ENCODE data around the gene ZAP70.

The ZAP70 gene

DNA sequence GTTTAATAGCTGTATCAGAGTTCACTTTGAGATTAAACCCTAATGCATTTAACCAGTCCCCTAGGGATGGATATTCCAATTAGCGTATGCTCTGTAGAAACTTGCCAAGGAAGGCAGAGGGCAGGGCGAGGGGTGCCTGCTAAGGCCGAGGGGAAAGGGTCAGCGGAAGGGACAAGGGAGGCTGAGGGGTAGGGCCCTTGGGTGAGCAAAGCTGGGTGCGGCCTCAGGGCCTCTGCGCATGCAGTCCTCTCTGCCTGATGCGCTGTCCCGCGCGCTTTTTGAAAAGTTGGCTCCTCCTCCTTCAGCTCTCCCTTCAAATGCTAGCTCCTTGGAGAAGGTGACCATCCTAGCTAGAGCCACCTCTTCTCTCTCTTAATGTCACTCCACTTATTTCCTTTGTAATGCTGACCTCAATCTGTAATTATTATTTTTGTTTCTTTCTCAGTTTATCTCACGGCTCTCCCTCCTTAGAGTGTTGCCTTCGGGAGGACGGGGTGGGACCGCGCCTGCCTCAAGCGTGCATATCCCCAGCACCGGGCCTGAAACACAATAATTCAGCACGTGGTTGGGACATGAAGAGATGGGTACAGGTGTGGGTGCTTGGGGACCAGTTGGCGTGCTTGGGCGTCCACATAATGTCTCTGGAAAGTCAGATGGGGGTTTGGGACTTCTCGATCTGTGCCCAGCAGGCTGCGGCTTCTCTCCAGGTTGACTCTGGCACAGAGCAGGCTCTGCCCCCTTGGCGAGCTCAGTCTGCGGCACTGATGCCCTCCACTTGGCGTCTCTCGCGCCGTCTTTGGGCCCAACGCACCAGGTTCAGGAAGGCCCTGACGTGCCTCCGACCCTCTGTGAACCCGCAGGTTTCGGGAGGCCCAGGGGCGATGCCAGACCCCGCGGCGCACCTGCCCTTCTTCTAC is 10.0 kb downstream of the ZAP70 start:
- no peak for TF ChIP-seq CTCF (IDR thresholded peaks at IDR 0.05; ENCODE audit: low read depth, low read length, missing control alignments)
- no peak for DNase-seq (ENCODE audit: extremely low read depth, low read depth)
- H3K4me3 ChIP-seq (replicated peaks; ENCODE audit: low read depth, low read length): no peak overlapping the region

DNA sequence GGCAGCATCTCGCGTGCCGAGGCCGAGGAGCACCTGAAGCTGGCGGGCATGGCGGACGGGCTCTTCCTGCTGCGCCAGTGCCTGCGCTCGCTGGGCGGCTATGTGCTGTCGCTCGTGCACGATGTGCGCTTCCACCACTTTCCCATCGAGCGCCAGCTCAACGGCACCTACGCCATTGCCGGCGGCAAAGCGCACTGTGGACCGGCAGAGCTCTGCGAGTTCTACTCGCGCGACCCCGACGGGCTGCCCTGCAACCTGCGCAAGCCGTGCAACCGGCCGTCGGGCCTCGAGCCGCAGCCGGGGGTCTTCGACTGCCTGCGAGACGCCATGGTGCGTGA is 10.7 kb downstream of the ZAP70 start:
- TF ChIP-seq CTCF (IDR thresholded peaks at IDR 0.05; ENCODE audit: low read depth, low read length, missing control alignments): no peak
- DNase-seq (ENCODE audit: extremely low read depth, low read depth): no peak
- no peak overlapping the region for H3K4me3 ChIP-seq (replicated peaks; ENCODE audit: low read depth, low read length)

DNA sequence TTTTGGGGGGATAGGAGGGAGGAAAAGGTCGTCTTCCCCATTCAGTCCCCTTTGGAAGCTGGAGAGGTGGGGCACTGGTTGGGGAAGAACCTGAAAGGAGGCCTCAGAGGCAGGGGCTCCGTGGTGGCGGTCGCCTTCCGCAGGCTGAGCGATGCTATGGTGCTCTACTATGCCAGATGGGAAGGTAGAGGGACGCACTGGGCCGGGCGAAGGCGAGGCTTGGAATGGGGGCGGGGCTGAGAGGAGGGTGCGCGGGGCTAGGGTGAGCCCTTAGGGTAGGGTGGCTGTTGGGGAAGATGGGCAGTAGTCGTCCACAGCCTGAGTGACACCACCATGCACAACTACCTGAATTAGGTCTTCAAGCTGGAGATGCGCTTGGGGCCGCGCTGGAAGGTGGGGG is 11.1 kb downstream of the ZAP70 start:
- TF ChIP-seq CTCF (IDR thresholded peaks at IDR 0.05; ENCODE audit: low read depth, low read length, missing control alignments): no peak
- no peak overlapping the region for H3K4me3 ChIP-seq (replicated peaks; ENCODE audit: low read depth, low read length)
- no peak for DNase-seq (ENCODE audit: extremely low read depth, low read depth)

- H3K4me3 ChIP-seq (replicated peaks; ENCODE audit: low read depth, low read length): no peak overlapping the region
- no peak for DNase-seq (ENCODE audit: extremely low read depth, low read depth)
Measured at GRCh38 chr2:97724946-97725688, 11.7 kb downstream of the ZAP70 start.

DNA sequence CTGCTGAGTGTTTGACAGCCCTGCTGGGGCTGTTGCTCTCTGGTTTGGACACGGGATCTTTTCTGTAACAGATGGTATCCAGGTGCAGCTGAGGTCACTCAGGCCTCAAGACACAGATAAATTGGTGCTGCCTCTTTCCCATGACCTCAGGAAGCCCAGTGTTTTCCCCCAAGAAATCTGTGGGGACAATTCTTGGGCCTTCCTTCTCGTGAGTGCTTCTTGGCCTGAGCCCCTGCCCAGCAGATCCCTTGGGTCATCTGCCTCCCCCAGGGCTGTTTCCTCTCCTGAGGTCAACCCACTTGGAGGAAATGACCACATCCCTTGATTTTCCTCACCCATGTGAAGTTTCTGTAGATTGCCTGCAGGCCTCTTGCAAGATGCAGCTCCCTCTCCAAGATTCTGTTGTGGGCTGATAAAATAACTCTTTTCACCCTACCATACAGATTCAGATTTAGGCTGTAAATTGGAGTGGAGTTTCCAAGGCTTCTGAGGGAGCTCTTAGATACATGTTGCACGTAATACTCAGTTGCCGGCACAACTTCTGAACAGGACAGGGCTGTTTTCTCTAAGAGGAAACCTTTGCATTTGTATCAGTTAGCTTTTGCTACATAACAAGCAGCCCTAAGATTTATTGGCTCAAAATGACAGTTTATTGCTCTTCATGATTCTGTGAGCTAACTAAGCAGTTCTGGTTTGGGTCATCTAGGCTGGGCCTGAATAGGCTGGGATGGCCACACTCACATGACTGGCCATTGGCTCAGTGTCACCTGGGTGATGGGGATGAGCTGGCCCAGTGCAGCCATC is 13.1 kb downstream of the ZAP70 start:
- TF ChIP-seq CTCF (IDR thresholded peaks at IDR 0.05; ENCODE audit: low read depth, low read length, missing control alignments): no peak
- H3K4me3 ChIP-seq (replicated peaks; ENCODE audit: low read depth, low read length): no peak overlapping the region
- DNase-seq (ENCODE audit: extremely low read depth, low read depth): no peak

More at GRCh38 chr2:97724946-97725688, 11.7 kb downstream of the ZAP70 start:
- no peak for TF ChIP-seq CTCF (IDR thresholded peaks at IDR 0.05; ENCODE audit: low read depth, low read length, missing control alignments)

- DNase-seq (ENCODE audit: extremely low read depth, low read depth): no peak
- H3K4me3 ChIP-seq (replicated peaks; ENCODE audit: low read depth, low read length): no peak overlapping the region
- no peak for TF ChIP-seq CTCF (IDR thresholded peaks at IDR 0.05; ENCODE audit: low read depth, low read length, missing control alignments)
Measured at GRCh38 chr2:97727296-97727695, 13.9 kb downstream of the ZAP70 start.
